ENCODE data around the gene CELF6.

DNA sequence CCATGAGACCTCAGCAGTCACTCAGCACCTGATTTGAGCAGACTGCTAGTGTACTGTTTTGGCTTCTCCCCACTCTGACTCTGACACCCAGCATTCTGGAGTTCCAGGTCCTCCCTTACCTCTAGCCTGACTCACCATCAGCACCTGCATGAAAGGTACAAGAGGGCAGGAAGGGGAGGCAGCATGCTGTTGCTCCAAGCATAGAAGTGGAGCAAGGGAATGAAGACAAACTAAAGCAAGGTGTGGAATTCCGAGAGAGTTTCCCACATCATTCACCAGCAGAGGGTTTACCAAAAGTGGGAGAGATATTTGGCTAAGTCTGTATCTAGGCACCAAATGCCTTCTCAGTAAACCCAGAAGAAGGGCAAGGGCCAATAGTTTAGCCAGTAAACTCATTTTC is 34.5 kb upstream of the CELF6 start:
- TF ChIP-seq CTCF (IDR thresholded peaks at IDR 0.05; ENCODE audit: insufficient read depth, low read length) = no peak
- no peak for TF ChIP-seq GABPA (IDR thresholded peaks at IDR 0.05; ENCODE audit: low read depth)
- TF ChIP-seq POLR2AphosphoS5 (IDR thresholded peaks at IDR 0.05; ENCODE audit: low read depth) = no peak
